ENCODE measurements around the gene TTI1. TPM values are rescaled to one million over a fixed set of nuclear protein-coding genes. Genes with fewer than 3 reads are reported as not detected.

Gene TTI1
- total RNA-seq, 1 donor: 14.8 TPM

- Histone ChIP-seq H3K27me3 (ENCODE audit: insufficient read depth, low read length) (no peaks in the 10 kb centered on the region), H3K4me2 (ENCODE audit: insufficient read depth, low read length) (no peak overlapping the region), H4K20me1 (ENCODE audit: insufficient read depth, low read length) (no peaks in the 10 kb centered on the region), H2AFZ (ENCODE audit: low read length) (no peak overlapping the region), H3K79me2 (ENCODE audit: insufficient read depth, low read length) (no peaks in the 10 kb centered on the region), H3K36me3 (ENCODE audit: insufficient read depth, low read length) (peaks cover 5% of the 10 kb centered on the region), H3K4me3 (ENCODE audit: insufficient read depth, low read length) (no peak overlapping the region), H3K27ac (ENCODE audit: low read depth, low read length) (no peak overlapping the region), H3K4me1 (ENCODE audit: insufficient read depth, low read length) (peaks cover 19% of the 10 kb centered on the region), H3K9me3 (ENCODE audit: low read depth, low read length) (no peaks in the 10 kb centered on the region)
- no peak for TF ChIP-seq CTCF (IDR thresholded peaks at IDR 0.05; ENCODE audit: extremely low read depth, low read depth, low read length)
- DNase-seq (ENCODE audit: insufficient read length, low spot score, missing footprints): no peak
Observed at GRCh38 chr20:37986044-37986858, 47.0 kb downstream of the TTI1 start.

GRCh38 chr20:37984018-37984785, 49.1 kb downstream of the TTI1 start:
- H3K4me2 ChIP-seq (ENCODE audit: insufficient read depth, low read length): no peak overlapping the region
- H2AFZ ChIP-seq (ENCODE audit: low read length): no peak overlapping the region
- H3K27me3 ChIP-seq (ENCODE audit: insufficient read depth, low read length): no peaks in the 10 kb centered on the region
- TF ChIP-seq CTCF (IDR thresholded peaks at IDR 0.05; ENCODE audit: extremely low read depth, low read depth, low read length): no peak
- no peaks in the 10 kb centered on the region for H4K20me1 ChIP-seq (ENCODE audit: insufficient read depth, low read length)
- no peaks in the 10 kb centered on the region for H3K79me2 ChIP-seq (ENCODE audit: insufficient read depth, low read length)
- peaks cover 2% of the 10 kb centered on the region for H3K36me3 ChIP-seq (ENCODE audit: insufficient read depth, low read length)
- H3K4me1 ChIP-seq (ENCODE audit: insufficient read depth, low read length): peaks cover 5% of the 10 kb centered on the region
- no peaks in the 10 kb centered on the region for H3K9me3 ChIP-seq (ENCODE audit: low read depth, low read length)
- H3K27ac ChIP-seq (ENCODE audit: low read depth, low read length): no peak overlapping the region
- H3K4me3 ChIP-seq (ENCODE audit: insufficient read depth, low read length): no peak overlapping the region
- no peak for DNase-seq (ENCODE audit: insufficient read length, low spot score, missing footprints)

GRCh38 chr20:37983286-37983685, 50.0 kb downstream of the TTI1 start:
- Histone ChIP-seq H3K36me3 (ENCODE audit: insufficient read depth, low read length) (peaks cover 2% of the 10 kb centered on the region), H3K4me2 (ENCODE audit: insufficient read depth, low read length) (no peak overlapping the region), H3K27me3 (ENCODE audit: insufficient read depth, low read length) (no peaks in the 10 kb centered on the region), H4K20me1 (ENCODE audit: insufficient read depth, low read length) (no peaks in the 10 kb centered on the region), H2AFZ (ENCODE audit: low read length) (no peak overlapping the region), H3K9me3 (ENCODE audit: low read depth, low read length) (no peaks in the 10 kb centered on the region), H3K4me1 (ENCODE audit: insufficient read depth, low read length) (peaks cover 5% of the 10 kb centered on the region), H3K4me3 (ENCODE audit: insufficient read depth, low read length) (no peak overlapping the region), H3K27ac (ENCODE audit: low read depth, low read length) (no peak overlapping the region), H3K79me2 (ENCODE audit: insufficient read depth, low read length) (no peaks in the 10 kb centered on the region)
- TF ChIP-seq CTCF (IDR thresholded peaks at IDR 0.05; ENCODE audit: extremely low read depth, low read depth, low read length): no peak
- no peak for DNase-seq (ENCODE audit: insufficient read length, low spot score, missing footprints)

- Histone ChIP-seq H3K4me2 (ENCODE audit: insufficient read depth, low read length) (no peak overlapping the region), H2AFZ (ENCODE audit: low read length) (no peak overlapping the region), H4K20me1 (ENCODE audit: insufficient read depth, low read length) (no peaks in the 10 kb centered on the region), H3K27me3 (ENCODE audit: insufficient read depth, low read length) (no peaks in the 10 kb centered on the region), H3K36me3 (ENCODE audit: insufficient read depth, low read length) (peaks cover 2% of the 10 kb centered on the region), H3K9me3 (ENCODE audit: low read depth, low read length) (no peaks in the 10 kb centered on the region), H3K4me3 (ENCODE audit: insufficient read depth, low read length) (no peak overlapping the region), H3K27ac (ENCODE audit: low read depth, low read length) (no peak overlapping the region), H3K4me1 (ENCODE audit: insufficient read depth, low read length) (no peaks in the 10 kb centered on the region), H3K79me2 (ENCODE audit: insufficient read depth, low read length) (no peaks in the 10 kb centered on the region)
- DNase-seq (ENCODE audit: insufficient read length, low spot score, missing footprints): no peak
- no peak for TF ChIP-seq CTCF (IDR thresholded peaks at IDR 0.05; ENCODE audit: extremely low read depth, low read depth, low read length)
Observed at GRCh38 chr20:37981568-37981967, 51.7 kb downstream of the TTI1 start.

All from osteoblast (primary cell).